Left forelimb (tissue), 1 donor: ENCODE data around the gene PRELP.
"Not testable (repeated sequence)": the region's sequence is repeated elsewhere in the genome, so short reads cannot be mapped to it uniquely, and the experiment has no call there.

Experiments used
- DNase-seq: peaks from one replicate; pipeline ENCODE4 v3.0.0-alpha.2; 2018; ENCODE audit warnings: low spot score

Gene PRELP

DNA sequence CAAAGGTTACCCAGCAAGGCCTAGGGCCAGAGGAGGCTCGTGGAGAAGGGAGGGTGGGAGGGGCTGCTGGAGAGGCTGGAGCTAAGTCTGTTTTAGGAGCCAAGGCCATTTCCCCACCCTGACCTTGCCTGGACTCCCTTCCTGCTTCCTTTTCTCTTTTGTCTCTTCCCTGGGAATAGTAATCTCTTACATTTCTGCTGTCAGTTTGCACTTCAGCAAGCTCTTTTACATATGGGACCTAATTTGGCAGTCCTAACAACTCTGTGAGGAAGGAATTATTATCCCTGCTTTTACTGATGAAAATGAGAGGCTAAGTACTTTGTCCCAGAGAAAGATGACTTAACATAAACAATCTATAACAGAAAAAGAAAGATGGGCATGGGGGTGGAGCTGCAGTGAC, 32.2 kb downstream of the PRELP start:
- DNase-seq: no peak

DNA sequence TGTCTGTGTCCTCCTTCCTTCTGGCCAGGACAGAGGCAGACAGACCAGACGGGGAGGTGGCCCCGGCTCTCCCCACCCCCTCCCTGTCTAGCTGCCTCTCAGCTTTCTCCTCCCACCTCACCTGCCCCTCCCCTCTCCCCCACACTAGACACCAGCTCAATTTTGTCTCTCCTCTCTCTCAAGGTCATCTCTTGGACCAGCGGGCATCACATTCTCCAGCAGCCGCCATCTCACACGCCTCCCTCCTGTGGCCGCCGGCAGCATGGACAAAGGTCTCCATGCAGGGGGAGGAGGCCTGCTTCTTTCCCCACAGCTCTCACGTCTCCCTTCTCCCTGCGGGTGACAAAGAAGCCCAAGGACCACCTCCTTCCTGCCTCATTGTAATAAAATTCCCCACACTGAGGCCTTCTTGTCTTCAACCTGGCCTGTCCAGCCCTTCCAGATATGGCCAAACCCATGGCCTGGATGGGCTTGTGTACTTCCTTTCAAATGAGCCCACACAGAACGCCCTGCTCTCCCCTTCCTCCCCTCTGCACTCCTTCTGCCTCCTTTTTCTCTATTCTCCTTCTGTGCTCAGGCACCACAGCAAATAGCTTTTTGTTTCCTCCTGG, 33.0 kb downstream of the PRELP start:
- no peak for DNase-seq

DNA sequence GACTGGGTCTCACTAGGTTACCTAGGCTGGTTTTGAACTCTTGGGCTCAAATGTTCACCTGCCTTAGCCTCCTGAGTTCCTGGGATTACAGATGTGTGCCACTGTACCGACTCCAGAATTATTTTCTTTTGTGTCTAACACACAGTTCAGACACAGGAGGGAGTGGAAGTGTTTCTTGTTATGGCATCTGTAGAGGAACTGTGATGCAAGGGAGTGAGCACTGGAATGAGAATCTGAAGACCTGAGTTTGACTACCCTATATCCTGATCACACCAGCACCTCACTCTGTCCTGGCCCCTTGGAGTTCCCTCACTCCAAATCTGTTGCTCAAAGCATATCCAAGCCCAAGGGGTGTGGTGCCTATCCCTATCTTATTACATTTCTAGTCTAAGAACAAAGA, 33.5 kb downstream of the PRELP start:
- no peak for DNase-seq

DNA sequence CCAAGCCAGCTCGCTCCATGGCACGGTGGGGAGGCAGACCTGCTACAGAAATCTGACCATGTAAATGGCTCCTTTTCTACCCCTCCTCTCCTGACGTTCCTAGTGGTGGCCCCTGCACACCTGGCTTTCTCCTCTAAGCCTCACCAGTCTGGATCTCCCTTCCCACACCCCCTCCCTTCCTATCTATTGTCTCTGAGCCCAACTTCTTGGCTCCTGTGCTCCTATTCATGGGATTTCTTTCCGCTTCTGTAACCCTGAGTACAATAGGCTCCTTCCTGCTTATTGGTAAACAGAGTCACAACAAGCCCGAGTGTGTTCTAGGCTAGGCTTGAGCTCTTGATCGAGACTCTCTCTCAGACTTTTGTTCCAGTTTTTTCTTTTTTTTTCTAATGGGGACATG, 35.9 kb downstream of the PRELP start:
- DNase-seq: no peak

DNA sequence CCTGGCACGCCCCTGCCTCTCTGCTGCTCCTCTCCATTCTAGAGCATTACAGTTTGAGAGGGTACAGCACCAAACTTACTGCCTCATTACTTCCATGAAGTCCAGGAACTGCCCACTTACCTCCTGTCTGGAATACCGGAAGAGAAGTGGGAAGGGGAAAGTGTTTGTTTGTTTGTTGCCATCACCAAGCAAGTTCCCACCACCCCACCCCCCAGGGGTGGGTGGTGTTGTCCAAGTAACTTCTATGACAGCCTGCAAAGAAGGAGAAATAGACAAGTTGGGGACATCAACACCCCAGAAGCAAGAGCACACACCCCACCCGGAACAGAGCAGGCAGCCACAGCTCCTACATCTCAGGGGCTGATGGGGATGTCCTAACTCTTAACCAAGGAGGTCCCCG, 36.3 kb downstream of the PRELP start:
- no peak for DNase-seq

DNA sequence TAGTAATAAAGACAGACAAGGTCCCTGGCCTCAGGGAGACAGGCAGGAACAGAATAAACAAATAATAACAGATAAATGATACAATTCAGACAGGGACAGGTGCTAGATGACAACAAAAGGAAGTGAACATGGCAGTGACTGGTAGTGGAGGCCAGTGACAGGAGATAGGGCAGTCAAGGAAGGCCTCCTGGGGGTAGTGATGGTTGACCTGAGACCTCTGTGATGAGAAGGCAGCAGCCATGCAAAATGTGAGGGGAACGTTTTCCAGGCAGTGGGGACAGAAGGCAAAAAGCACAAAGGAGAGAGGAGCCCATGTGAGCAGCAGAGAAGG, 36.9 kb downstream of the PRELP start:
- no peak for DNase-seq

DNA sequence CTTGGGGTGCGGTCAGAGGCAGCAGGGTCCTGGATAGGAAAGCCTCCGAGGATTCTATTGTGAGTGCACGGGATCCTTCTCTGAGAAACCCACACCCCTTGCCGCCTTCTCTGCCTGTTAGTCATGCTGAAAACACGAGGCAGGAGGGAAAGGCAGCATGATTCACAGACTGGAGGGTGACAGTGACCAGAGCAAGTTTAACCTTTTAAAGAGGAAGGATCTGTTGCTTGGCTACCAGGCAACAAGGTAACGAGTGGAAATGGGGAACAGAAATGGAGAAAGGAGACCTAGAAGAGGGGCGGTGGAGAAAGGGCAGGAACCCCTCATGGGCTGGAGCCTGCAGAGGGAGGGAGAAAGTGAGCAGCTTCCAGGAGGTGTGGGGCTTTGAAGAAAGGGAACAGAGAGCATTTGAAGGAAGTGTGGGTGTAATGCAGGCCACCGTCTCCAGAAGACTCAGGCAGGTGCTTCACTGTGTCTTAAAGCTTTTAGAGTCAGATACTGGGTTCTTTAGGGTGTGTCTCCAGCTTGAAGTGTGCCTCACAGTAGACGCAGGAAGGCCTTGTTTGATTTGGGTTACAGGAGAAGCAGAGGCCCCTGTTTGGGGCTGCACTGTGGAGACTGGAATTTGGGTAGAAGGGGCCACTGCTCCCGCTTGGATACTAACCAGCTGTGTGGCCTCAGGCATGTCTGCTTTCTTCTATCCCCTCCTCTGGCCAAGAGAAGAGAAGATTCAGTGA, 37.4 kb downstream of the PRELP start:
- DNase-seq: no peak

DNA sequence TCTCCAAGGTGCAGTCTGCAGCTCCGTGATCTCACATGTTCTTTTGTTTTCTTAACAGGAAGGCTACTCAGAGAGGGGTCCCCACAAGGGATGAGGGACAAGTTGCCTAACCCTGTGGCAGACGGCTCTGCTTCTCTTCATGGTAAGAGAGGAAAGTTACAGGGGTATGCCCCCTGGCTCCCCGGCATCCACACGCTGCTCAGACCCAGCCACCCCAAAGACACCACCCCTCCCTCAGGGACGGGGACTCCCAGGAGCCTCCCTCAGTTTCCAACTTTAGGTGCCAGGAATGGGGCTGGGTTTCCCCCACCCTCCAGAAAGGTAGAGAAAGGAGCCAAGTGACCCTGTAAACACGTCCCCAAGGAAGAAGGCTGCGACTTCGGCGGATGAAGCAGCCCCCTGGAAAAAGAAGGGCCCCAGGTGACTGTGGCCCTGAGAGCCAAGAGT, 38.0 kb downstream of the PRELP start:
- DNase-seq: no peak

DNA sequence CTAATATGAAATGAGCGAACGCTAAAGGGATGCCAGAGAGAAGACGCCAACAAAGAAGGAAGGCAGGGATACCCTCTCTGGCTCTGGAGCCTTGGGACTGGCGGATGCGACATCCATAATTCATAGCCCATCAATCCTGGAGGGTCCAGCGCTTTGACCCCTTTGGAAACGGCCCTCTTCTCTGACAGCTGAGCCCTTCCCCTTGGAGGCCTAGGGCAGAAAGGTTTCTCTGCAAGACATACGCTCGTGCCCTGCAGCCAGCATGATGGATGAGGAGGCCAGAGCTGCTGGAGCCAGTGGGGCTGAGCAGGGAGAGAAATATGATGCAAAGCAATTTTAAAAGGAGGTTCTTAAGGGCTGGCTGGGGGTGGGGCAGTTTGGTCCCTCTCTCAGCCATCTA, 40.6 kb downstream of the PRELP start:
- no peak for DNase-seq

DNA sequence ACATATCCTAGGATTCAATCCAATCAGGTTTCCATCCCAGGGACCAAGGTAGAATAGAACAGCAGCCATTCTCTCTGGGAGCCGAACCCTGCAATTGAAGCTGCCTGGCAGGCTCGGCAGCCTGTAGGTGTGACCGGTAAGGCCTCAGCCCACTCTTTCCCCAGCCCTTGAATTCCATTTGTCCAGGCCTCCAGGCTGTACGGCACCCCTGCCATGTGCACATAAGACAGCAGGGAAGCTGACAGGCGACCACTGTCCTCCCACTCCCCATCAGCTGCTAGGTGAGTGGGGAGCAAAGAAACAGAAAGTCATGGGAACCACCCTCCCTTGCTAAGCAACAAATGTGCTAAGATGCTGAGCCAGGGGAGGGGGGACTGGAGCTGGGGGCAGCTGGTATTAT, 41.3 kb downstream of the PRELP start:
- no peak for DNase-seq

DNA sequence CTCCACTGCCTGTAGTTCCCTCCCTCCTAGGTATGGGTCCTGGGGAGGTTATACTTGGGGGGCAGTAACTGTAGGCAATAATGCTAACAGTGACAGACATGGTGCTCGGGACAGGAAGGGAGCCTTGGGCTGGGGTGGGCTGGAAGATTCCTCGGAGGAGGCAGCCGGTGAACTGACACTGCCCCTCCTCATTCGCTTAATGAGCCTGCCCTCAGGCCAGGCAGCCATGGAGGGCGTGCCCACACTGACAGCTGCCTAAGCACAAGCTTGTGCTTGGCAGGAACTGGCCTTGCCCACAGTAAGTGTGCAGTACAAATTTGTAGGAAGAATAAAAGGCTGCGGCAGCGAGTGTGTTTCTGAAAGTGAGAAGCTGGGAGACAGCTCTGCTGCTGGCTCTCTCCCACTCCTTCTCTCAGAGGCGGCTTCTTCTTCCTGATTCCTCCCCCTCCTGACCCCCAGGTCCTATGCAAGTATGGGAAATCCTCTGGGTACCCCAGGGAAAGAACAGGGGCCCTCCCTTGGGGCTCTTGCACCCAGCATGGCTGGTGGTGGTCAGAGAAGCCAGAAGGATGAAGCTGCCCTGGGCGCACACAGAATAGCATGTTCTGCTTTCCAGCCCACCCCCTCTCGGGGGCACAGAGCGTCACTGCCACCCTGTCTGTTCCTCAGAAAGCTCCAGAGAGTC, 42.0 kb downstream of the PRELP start:
- no peak for DNase-seq

DNA sequence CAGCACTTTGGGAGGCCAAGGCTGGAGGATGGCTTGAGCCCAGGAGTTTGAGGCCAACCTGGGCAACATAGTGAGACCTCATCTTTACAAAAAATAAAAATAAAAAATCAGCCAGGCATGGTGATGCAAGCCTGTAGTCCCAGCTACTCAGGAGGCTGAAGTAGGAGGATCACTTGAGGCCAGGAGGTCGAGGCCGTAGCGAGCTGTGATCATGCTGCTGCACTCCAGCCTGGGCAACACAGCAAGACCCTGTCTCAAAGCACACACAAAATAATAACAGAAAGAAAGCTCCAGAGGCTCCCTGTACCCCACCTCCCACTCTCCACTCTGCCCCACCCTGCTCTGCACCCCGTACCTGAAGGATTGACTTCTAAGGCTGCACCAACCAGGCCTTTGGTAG, 42.5 kb downstream of the PRELP start:
- DNase-seq: not testable (repeated sequence)

DNA sequence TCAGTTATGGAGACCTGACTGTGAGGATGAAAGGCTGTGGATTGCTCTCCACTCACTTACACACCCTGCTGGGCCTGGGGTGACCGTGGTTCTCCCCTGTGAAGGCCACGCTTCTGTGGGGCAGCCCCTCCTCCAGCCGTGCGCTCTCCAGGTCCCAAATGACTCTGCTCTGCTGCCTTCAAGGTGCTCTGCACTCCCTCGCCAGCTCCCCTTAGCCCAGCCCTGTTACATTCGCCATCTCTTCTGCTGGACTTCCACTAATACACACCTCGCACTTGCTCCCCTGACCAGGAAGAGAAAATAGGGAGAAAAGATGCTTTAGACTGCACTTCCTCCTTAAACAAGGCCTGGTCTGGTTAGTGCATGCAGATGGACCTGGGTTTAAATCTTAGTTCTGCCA, 42.9 kb downstream of the PRELP start:
- no peak for DNase-seq

DNA sequence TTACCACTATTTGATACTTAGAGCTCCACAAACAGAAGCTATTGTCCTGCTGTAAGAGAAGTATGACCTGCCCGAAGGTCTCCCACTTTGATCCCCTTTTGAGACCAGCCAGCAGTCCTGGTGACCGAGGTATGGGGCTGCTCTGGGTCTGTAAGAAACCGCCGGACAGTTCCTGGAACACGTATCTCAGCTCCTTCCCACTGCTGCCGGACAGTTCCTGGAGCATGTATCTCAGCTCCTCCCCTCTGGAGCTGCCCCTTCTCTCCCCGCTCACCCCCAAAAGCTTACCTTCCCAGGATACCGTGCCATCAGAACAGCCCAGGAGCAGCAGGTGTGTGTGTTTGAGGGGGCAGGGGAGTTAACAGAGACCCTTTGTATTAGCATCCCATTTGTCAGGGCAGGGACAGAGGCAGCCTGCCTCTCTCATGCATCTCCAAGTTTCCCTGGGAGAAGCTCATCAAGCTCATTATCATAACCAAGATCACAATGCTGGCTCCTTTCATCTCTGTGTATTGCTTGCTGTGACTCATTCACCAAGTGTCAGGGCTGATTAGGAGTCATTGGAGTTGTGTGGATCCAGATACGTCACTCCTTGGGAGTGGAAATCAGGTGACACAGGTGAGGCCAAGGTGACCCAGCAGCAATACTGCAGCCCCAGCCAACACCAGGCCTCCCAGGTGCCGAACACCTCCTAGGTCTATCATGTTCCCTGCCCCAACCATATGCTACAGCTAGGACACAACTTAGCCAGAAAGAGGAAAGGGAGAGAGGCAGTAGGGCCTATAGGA, 43.6 kb downstream of the PRELP start:
- no peak for DNase-seq

DNA sequence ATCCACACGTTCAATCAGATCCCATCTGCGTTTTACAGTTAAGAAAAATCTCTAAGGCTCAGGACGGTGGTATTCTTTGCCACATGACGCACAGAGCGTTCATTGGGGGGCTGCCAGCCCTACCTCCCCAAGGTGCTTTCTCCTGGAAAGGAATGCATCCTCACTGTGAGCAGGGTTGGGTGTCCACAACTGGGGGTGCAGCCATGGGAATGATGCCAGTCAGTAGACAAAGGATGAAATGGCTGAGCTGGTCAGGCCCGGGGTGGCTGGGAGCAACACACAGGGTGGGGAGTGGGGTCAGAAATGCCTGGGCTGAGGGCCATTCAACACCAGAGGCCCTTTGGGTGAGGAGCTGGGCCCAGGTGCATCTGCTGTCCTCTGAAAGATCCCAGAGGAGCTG, 44.3 kb downstream of the PRELP start:
- DNase-seq: no peak

DNA sequence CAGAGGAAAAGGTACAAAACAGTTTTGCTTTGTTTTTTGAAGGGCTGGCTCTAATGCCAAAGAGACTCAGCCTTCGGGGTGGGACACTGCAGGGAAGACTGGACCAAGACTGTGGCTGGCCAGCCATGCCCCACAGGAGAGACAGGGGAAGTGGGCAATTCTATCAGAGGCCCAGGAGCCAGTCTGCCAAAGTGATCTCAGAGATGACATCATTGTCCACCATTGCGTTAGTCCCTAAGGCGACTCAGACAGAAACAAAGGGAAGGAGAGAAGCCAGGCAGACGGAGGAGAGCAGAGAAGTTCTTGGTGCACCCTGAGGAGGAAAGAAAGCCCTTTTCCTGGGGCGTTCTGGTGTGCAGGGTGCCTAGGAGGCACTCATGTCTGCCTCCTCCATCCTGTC, 44.7 kb downstream of the PRELP start:
- no peak for DNase-seq

DNA sequence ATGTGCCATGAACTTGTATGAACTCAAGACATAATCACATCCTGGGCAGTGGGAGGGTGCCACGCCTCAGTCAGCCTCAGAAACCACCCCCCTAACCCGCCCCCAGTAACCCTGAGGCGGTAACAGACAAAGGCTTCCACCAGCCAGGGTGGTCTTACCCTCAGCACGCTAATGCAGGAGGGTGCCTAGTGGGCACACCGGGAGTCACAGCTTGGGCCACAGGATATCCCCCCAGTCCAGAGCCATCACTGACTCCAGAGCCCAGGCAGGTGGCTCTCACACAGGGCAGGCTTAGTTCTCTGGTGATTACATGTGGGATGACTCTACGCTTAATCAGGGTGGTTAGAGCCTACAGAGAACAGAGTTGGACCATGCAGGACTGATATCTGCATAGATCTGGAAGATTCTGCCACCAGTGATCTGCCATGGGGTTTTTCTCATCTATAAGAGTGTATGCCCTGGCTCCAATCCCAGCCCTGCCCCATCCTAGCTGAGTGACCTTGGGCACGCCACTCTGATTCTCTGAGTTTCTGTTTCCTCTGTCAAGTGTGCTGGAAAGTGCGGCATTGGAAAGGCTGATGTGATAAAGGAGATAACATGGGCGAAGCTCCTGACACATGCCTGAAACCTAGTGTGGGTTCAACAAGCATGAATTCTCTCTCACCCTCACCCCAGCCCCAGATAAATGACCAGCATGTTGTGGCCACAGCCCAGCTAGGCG, 45.6 kb downstream of the PRELP start:
- no peak for DNase-seq

DNA sequence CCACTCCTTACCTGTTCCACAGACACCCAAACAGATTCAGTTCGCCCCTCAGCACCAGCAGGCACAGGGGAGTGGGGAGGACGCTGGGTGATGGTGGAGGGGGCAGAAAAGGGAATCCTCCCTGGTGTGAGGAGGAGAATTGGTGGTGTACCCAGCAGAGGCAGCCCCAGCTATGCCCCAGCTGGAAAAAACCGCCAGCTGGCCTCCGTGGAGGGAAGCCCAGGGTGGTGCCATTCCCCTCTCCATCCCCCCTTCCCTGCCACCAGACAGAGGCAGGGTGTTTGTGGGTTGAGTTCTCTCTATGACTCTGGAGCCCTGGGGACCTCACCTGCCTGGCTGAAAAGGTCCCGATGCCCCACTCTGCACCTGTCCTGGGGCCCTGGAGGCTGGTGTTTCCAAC, 46.2 kb downstream of the PRELP start:
- DNase-seq: no peak

DNA sequence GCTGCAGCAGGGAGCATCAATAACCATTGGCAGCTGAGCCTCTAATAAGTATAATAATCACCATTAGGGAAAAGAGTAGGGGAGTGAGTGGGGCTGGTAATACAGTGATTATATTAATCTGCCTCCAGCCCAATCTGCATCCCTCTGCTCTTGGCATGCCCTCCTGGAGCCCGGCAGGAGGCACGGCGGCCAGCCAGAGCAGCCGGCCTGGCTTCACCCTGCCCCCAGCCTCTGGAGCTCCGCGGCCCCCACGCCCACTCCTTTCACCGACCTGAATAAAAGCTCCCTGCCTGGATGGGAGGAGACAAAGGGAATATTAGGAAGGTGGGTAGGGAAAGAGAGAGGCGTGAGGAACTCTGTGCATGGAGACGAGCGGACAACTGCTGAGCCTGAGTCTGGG, 46.6 kb downstream of the PRELP start:
- no peak for DNase-seq

DNA sequence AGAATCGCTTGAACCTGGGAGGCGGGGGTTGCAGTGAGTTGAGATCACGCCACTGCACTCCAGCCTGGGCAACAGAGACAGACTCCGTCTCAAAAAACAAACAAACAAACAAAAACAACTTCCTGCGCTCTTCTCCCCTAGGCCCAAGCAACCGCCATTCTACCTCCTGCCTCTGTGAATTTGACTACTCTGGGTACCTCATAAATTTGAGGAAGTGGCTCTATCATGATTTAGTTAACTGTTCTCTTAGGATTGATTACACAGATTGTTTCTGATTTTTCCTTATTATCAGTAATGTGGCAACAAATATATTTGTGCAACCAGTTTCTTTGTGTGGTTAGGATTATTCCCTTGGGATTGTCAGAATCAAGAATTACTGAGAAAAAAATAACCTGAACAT, 48.1 kb downstream of the PRELP start:
- no peak for DNase-seq

DNA sequence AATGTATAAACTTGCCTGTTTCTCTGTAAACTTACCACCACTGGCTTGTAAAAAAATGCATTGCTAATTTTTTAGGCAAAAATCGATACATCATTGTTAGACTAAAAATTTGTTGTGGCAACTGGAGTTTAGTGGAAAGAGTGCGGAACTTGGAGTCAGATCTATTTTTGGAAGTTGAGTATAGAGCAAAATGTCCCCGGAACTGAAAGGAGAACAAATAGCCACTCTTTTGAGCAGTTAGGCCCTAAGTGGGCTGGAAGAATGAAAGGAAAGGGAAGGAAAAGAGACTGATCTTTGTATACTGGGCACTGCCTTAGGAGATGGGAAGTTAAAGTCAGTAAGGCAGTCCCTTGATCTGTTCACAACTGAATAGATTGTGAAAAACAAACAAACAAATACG, 48.5 kb downstream of the PRELP start:
- no peak for DNase-seq

DNA sequence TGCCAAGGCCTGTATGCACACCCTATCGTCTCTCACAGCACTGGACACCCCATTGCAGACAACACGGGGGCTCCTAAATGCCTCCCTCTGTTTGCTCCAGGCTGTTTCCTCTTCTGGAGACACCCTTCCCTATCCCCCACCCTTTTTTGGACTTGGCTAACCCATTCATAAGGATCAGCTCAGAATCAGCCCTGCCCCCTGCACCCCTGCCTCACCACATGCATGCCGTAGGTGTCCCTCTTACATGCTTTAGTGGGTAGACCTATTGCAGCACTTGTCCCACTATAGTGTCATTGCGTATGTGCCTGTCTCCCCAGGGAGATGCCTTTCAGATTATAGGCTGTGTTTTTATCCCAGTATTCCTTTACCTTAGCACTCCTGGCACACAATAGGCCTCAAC, 49.2 kb downstream of the PRELP start:
- no peak for DNase-seq
